Measurements from ENCODE around the gene HMCN1.

The HMCN1 gene

DNA sequence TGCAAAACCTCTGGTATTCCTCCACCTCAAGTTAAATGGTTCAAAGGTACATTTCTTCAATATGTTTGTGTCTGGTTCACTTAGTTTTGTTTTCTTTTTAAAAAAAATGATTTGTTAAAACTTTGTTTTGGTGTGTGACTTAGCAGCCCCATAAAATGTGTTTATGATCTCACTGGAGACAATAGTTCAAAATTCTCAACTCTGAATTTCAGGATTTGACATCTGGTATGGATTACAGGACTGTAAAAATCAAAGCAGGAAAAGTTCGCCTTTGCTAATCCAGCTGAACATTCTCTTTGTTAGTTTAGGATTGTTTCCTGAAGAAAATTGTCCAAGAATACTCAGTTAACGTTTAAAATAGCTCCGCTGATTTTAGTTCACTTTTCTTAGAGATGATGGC is 231.7 kb downstream of the HMCN1 start:
- no peak for DNase-seq

DNA sequence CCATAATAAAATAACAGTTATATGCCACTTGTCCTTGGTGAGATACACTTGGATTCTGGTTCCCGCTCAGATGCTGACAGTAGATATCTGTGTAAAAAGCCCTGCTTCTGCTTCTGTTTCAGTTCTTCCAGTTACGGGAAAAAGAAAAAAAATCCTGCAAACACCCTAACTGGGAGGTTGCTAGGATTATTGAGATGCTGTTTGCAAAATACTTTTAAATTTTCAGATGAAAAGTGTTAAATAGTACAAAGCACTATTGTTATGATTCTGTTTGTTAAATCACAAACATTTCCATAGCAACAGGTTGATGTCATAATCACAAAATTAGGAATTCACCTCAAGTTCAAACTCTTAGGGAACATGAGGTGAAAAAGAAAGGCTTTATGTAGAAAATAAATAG is 232.3 kb downstream of the HMCN1 start:
- DNase-seq = no peak

DNA sequence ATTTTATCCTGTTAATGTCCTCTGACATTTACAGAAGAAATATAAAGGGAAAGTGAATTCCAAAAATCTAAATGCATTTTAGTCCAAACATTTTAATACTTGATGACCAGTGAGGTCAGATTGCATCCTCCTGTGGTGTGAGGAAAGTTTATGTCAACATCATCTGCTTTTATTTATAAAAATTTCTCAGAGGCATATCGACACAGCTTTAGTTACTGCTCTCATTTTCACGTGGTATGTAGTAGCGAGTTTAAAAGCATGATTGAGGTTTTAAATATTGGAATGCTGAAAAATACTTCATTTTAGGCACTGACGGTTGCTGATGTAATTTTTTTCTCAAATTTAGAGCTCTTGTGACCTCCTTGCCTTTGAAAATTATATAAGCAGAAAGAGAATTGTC is 234.8 kb downstream of the HMCN1 start:
- no peak for DNase-seq

DNA sequence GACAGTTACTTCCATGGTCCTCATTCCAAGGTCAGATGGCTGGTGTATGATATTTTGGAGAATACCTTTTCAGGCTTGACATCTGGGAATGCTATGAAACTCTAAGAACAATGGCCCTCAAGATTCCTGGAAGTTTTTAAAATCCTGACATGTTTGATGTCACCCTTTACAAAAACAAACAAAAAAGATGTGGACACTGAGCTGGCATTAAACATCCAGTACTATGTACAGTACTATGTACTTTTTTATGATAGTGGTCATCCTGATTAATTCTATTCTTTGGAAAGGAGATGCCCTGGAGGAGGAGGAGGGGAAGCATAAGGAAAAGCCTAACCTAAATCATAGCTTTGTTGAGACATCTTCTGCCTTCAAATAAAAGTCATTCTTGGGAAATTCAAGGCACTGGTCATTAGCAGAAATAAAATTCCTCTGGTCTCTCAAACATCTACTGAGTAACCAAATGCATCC is 235.4 kb downstream of the HMCN1 start:
- DNase-seq = no peak

DNA sequence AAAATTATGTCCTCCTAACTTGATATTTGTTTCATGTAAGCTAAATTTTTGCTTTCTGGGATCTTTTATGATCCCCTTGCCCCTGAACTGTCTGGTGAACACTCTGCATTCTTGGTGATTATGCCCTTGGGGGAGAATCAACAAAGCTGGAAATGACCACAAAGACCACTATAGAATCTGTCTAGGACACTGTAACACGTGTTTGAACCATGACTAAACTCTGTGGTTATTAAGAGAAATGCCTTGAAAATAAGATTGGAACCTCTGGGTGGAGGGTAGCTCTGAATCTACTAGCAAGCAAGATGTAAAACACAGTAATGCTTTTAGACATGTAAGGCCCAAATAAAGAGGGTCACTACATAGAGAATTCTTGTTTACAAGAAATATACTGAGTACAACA is 237.5 kb downstream of the HMCN1 start:
- DNase-seq = no peak

DNA sequence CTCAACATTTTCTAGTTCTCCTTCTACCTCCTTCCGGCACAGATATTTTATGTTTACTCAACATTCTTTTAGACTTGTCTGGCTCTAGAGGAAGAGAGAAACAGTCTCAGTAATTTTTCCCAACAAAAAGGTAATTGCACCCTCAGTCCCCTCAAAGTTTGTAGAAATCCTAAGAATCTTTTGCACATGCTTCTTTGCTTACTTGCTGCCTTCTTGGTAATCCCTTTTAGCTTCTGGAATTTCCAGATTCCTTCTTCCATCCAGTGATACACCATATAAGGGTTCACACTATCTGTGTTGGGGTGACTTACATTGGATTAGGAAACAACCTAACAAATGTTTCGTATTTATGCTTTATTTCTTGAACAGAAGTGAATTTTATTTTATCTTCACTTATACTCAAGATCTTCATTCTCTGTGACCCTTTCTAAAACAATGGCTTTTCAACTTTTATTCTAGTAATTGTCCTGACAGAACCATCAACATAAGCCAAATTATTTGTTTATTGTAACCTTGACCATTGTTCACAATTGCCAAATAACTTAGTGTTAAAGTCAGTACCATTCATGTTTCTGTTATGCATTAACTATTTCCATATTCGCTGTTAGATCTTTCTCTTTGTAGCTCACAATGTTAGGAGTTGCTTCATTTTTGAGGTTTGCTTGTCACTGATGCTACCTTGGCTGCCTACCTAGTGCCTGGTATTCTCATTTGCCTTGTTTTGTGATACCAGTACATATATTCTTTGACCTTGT is 238.1 kb downstream of the HMCN1 start:
- no peak for DNase-seq

DNA sequence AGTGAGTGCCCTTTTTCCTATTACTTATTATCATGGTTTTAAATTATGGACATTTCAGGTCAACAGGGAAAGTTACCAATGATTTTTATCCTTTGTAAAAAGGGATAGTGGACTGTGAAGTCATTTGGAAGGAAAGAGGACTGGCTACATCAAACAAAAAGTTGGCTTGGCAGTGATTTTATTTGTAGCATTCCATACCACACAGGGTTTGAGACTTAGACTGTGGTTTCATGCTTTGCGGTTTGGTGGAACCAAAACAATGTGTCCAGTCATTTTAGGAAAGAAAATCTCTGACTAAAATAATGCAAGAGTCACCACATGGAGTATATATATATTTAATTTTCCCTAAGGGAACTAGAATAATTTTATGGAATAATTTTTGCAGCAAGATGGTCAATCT is 239.5 kb downstream of the HMCN1 start:
- no peak for DNase-seq

DNA sequence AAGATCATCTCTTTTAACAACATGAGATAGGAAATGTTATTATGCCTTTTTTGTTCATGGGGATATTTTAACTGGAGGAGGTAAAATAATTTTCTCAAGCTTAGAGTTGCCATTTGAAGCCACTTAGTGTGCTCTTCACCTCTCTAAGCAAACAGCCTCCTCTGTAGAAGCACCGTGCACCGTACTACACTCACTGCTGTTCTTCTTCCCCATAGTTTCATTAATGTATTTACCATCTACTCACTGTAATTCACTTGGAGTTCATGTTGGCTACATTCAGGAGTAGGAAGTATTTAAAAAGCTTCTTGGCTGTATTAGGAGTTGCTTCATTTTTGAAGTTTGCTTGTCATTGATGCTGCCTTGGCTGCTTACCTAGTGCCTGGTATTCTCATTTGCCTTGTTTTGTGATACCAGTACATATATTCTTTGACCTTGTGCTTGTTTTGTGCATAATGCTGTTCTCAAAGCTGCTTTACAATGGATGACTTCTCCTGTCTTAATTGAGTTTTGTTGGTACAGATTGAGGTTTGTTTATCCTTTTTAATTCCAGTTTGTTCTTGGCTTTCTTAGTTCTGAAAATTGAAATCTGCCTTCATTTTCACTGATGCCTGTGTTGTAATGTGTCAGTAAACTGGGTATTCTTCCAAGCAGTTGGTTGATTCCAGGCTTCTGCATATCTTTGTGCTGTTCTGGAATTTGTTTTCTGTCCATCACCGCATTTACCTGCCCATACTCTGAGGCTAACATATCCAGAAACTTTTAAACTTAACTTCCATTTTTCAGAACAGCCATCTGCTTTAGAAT is 240.4 kb downstream of the HMCN1 start:
- DNase-seq = no peak

DNA sequence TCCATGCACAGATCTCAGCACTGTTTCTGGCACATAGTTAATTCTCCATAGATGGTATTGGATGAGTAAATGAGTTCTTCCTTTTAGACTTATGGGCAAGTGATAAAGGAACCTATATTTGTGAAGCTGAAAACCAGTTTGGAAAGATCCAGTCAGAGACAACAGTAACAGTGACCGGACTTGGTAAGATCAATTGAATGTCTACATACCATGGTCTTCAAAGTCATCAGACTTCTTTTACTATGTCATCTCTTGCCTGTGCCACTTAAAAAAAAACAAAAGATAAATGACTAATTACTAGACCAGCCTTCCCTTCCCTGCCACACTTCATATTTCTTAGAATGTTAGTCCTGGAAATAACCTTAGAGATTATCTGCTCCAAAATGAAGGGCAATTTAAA is 246.7 kb downstream of the HMCN1 start:
- DNase-seq = no peak

DNA sequence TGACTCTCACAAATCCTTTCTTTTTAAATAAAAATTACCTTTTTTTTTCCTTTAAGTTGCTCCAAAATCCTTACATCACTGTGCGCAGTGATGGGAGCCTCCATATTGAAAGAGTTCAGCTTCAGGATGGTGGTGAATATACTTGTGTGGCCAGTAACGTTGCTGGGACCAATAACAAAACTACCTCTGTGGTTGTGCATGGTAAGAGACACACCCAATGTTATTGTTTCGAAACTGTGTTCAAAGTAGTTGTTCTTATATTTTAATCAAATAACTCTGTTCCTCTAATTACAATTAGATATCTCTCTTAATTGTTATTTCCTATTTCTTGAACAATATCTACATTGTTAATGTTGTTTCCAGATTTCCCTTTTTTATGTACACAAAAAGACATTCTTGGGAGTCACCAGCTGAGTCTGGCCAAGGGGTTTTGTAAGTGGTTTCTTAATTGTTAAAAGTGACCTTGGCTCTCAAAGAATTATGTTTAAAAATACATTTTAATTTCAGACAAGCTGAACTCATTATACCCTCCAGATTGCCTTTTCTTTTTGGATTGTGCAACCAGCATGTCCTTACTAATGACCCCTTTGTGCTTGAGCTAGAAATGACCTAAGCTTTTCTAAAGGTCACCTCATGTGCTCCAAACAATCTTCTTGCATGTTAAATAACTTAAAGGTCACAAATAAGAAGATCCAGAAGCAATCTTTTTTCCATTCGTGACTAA is 250.1 kb downstream of the HMCN1 start:
- DNase-seq = no peak

DNA sequence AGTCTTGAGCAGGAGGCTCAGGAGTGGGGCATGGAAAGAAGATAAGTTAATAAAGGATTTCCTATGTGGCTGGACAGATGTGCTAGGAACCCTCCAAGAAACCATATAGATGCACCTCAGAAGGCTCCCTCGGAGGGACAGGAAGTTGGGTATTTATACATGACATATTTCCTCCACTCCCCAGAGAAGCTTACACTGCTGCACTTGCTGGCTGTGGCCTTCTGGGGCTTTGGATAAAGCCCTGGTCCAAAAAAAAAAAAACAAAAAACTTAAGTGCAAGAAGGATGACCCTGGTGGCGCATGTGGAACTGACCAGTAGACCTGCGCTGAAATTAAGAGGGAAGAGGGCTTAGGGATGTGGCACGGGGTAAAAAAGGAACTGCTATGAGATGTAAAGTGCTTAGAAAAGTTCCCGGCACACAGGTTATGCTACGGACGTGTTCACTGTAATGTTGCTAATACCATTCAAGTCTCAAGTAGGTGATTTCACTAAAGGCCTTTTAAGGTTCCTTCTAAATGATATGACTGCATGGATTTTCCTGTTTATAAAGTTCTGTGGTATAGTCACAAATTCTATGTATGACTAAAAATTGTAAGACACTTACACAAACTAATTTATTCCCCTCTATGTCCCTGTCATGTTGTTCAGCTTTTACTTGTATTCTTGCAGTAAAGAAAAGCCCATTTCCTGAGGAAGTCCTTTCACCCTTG is 253.6 kb downstream of the HMCN1 start:
- no peak for DNase-seq

DNA sequence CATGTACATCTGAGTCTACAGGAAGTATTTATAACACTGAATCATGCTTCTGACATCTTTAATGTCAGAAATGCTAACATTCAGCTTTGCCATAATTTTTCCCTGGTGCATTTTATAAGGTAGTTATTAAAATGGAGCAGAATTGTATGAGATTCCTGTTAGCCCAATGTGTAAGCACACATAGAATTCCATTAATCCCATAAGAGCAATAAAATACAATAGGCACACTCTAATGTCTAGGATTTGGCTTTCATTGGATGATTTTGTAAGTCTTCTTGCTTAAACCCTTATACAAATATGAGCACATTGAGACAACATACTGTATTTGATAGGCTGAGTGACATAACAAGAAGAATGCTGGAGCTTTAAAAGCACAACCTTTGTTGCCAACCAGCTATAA is 256.4 kb downstream of the HMCN1 start:
- DNase-seq = no peak

DNA sequence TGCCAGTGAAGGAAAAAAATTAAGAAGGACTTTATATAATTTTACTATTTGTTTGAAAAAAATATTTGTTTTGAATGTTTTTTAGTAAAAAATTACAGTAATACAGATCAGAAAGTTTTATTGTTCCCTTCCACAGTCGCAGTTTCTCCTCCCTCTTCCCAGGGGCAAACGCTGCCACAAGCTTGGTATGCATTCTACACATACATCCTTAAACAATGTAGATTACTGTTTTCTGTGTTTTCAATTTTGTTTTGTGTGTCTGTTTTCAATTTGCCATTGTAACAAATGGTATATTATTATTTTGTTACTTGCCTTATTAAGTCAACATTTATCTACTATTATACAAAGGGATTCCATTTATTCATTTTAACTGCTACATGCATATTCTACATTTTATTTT is 257.1 kb downstream of the HMCN1 start:
- DNase-seq = no peak

DNA sequence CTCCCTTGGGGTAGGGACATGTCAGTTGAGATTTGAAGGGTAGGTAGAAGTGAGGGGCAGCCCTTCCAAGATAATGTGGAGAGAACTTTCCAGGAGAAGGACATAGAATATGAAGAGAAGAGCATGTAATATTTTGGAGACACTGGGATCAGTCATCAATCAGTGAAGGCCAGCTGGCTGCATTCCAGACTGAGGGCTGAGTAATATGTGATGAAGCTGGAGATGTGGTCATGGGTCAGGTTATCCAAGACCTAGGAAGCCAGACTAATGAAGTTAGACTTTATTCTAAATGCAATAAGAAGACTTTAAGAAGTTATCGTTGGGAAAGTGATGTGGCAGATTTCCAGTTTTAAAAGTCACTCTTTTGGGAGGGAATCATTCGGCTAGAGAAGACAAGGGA is 262.0 kb downstream of the HMCN1 start:
- no peak for DNase-seq

DNA sequence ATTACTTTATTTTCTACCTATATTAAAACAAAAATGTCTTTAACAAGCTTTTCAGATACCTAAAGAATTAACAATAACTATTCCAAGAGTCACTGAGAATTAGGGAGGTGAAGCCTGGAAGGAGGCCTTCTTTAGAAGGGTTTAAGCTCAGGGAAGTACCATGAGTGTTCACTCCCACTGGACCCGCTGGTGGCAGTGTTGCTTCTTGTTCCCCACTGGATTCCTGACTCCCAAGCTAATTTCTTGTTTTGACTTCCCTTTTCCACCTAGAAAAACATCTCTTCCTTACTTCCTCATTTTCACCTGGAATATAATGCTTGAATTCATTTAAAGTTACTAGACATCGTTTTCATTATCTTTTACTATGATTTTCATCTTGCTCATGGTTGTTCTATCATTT is 264.2 kb downstream of the HMCN1 start:
- DNase-seq = no peak

DNA sequence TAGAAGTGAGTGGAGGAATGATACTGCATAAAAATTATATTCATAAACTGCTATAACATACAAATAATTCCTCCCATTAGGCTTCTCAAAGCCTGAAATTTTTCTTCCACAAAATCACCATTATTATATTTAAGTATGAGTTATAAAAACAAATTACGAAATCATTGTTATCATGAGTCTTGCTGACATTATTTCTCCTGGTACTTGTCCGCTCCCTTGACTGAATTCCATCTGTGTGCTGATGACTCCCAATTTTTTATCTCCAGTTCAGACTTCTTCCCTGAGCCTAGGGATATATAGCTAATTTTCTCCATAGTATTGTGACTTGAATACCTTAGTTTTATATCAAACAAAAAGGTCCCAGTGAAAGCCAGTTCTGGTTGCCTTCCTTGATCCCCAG is 268.2 kb downstream of the HMCN1 start:
- no peak for DNase-seq

DNA sequence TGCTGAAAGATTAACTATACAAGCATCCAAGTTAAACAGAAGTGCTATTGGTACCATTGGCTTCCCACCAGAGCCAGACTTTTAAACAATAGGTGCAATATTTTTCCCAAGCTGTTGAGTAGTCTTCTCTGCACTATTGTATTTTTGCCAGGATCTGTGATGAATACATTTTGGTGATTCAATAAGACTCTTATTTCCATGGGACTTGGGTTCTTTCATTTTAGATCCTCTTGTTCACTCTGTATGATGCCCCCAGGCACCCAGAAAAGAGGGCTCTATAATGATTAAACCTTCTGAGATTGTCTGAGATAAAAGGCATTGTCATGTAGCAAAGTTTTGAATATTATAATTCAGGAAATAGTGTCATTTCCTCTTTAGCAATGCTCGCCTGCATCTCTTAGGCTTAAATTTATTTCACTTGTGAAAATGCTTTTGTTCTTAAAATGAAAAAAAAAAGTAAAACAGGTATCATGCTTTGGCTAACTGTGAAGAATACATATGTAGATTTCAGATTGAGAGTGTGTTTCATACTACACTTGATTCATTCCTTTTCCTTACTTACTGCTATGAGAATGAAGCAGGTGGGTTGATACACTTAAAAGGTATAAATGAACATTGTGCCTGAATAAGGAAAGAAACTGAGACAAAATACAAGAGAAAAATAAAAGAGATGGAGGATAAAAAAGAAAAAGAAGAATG is 275.0 kb downstream of the HMCN1 start:
- no peak for DNase-seq

DNA sequence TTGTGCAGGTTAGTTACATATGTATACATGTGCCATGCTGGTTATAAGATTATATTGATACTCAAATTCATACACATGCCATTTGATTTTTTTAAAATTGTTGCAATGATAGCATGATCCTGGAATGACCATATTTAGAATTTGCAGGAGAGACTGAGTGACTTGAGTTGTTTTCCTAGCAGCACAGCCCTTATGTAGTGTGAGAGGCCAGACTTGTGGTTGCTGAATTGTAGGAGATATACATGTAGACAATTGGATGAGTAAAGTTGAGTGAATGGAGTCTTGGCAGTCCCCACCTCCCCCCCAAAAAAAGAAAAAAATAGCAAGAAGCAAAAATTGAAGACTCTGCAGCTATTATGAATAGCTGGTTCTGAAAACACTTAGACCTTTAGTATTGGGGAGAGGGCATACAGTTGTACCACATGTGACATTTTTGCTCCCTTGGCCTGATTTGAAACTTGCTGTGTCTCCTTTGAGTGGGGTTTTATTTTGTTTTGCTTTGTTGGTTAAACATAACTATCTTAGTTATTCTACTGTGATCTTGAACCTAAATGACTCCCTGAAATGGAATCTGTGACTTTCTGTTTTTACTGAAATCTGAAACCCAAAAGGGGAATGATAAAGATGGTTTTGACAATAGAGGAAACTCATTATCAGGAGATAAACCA is 280.3 kb downstream of the HMCN1 start:
- no peak for DNase-seq

DNA sequence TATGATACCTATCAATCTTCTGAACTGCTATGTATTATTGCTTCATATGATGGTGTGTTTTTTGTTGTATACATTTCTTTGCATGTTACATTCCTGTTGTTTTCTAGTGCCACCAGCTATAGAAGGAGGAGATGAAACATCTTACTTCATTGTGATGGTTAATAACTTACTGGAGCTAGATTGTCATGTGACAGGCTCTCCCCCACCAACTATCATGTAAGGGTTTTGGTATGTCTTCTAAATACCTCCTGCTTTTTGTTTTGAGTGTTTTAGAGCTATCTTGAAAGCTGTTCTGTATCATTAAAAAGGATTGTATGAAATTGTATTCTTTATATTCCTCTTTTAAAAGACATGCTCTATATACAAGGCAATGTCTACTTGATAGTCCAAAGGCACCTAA is 282.7 kb downstream of the HMCN1 start:
- no peak for DNase-seq

DNA sequence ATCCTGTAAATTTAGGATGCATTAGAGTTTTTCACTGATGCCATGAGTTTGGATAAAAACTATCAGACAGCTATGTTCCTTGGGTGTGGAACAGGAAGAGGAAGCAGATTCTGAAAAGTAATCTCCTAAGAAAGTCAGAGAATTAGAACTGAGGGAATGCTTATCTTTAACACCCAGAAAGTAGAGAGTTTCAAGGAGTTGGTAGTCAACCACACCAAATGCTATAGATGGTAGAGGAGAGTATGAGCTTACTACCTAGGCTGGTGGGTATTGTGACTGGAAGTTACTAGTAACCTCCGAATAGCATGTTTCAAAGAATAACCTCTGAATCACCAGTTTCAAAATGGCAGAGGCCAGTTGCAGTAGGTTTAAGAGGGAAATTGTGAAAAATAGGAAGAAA is 288.0 kb downstream of the HMCN1 start:
- DNase-seq = no peak

DNA sequence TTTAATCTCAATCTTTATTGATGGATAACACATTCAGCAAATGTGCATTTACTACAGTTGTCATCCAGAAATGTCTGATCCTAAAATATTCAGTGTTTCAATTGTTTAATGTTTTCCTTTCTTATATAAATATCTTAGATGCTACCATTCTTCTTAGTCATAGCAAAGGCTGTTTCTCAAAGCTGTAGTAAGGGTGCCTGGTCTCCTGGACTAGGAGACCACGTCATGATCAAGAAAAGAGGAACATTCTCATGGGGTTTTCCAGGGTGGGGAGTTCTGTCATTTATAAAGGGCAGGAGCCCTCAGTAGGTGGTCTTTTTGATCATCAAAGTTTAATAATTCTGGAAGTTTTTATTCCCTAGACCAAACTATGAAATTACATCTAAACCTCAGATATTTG is 292.8 kb downstream of the HMCN1 start:
- DNase-seq = no peak

Data from hypothalamus (tissue), 51 donors.